ENCODE measurements around the gene KPNA4.
"Not testable (repeated sequence)": the region's sequence is repeated elsewhere in the genome, so short reads cannot be mapped to it uniquely, and the experiment has no call there.

KPNA4 gene, protein sequence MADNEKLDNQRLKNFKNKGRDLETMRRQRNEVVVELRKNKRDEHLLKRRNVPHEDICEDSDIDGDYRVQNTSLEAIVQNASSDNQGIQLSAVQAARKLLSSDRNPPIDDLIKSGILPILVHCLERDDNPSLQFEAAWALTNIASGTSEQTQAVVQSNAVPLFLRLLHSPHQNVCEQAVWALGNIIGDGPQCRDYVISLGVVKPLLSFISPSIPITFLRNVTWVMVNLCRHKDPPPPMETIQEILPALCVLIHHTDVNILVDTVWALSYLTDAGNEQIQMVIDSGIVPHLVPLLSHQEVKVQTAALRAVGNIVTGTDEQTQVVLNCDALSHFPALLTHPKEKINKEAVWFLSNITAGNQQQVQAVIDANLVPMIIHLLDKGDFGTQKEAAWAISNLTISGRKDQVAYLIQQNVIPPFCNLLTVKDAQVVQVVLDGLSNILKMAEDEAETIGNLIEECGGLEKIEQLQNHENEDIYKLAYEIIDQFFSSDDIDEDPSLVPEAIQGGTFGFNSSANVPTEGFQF

DNA sequence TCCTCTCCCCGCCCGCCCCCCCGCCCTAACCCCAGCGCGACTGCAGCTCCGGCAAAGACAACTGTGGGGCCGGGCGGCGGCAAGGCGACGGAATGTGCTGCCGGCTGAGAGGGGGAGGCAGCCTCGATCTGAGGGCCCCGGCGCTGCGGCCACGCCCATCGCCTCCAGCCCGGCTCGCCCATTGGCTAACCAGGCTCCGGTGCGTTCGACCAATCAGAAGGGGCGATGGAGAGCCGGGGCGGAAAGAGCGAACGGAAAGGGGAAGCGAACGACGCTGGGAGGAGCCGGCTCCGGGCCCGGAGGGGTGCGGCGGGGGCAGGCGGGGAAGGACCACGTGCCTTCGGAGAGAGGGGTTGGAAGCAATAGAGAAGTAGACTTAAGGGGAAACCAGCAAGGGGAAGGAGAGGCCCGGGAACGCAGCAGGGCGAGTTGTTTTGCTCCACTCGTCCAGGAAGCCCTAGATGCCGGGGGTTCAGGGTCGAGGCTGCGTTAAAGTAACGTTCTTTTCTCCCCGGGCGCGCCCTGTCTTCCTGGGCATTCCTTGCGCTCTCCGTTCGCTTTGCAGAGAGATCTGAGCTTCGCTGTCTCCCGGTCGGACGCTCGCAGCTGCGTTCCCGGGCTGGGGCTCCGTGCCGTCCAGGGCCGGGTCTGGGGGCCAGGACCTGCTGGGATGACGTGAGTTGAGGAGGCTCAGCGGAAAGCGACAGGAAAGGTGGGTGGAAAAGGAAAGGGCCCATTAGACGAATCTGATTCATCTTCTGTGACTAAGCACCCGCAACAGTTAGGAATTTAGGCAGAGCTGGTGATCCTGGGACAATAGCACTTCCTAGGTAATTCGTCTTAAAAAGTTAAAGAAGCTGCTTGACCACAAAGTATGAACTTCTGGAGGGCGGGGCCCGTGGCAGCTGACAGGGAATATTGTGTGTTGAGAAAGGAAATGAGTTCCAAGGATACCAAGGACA is at the start of gene KPNA4:
Gene KPNA4 (minus strand): TSS at position 130 of the 962 bp plus-strand sequence. CDS start 289 bp downstream, outside the sequence.
- DNase-seq = peak; percentile 96

DNA sequence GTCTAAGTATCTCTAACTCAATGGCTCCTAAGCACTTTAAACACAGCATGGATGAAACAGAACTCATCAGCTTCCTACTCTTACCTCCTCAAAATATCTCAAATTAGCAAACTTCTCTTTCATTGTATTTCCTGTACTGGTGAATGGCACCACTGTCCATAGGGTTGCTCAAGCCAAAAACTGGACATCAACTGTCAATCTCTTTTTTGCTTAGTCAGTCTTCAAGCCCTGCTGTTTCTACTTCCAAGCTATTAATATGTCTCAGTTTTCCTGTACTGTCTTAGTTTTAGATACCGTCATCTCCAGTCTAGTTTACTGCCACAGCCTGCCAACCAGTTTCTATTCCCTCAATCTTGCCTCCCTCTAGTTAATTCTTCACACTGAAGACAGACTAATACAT is 48.3 kb upstream of the KPNA4 start:
- DNase-seq = no peak

DNA sequence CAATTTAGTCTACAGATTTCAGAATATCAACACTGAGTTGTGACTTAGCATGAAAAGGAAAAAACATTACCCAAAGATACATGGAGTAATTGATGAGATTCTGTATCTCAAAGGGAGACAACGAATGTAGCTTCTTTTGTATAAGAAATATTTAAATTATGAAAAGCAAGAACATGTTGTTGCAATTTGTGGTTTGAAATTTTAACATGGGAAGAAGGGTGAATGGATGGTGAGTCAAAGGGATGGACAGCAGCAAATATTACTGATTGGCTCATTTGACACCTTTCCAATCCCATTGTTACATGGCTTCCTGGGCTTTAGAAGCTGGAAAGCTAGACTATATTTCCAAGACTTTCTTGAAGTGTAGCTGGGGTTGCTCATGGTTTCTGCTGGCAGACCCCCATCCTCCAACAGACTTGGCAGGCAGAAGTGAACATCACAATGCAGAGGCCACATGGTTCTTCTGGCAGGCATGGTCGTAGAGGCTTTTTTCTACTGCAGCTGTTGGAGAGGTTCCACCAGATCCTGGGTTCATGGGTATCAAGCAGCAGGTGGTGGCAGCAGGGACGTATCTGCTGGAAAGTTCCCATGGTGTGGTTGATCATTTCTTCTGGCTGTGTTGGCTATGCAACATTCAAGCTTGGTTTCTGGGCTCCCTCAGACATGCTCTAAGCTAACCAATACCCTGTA is 47.2 kb upstream of the KPNA4 start:
- DNase-seq = no peak

DNA sequence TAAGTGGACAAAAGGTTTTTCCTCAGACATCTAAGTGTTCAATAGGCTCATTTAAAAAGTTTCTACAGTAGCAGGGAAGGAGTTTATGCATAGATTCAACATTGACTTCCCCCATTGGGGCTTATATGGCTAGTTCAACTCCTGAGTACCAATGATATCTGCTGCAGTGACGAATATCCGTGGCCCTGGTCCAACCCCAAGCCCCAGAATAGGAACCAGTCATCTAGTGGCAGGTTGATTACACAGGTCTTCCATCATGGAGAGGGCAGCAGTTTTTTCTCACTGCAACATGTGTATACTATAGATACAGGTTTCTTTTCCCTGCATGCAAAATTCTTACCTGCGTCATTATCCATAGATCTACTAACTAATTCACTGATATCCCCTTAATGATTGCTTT is 45.8 kb upstream of the KPNA4 start:
- DNase-seq = no peak

DNA sequence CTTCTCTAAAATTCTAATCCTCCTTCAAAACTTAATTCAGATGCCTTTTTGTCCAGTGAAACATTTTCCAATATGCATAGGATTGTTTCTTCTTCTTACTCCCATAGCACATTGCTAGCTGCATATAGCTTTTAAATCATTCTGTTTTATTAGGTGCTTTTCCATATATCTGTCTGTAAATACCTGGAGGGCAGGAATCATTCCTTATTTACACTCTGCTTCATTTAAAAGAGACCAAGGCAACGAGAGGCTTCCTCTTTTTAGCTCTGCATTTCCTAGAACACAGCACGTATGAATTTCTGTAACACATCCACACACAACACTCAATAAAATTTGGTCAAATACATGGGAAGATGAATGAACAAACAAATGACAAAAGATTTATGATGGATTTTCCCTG is 43.5 kb upstream of the KPNA4 start:
- no peak for DNase-seq

DNA sequence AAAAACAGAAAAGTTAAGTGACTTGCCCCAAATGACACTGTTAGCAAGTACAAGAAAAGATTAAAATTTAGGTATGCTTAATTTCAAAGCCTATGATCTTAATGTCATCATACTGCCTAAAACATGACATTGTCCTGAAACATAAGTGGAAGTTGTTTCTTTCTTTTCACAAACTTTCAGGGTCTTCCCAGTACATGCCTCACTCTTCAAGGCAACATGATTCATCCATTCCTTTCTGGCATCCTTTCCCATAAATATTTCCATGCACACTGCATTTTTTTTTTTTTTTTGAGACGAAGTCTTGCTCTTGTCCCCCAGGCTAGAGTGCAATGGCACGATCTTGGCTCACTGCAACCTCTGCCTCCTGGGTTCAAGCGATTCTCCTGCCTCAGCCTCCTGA is 42.5 kb upstream of the KPNA4 start:
- no peak for DNase-seq

DNA sequence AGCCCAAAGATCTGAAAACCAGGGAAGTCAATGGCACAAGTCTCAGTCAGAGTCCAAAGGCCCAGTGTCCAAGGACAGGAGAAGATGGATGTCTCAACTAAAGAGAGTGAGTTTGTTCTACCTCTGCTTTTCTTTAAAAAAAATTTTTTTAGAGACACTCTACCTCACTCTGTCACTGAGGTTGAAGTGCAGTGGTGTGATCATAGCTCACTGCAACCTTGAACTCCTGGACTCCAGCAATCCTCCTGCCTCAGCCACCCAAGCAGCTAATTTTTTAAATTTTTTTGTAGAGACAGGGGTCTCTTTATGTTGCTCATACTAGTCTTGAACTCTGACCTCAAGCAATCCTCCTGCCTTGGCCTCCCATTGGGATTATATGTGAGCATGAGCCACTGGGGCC is 39.9 kb upstream of the KPNA4 start:
- no peak for DNase-seq

DNA sequence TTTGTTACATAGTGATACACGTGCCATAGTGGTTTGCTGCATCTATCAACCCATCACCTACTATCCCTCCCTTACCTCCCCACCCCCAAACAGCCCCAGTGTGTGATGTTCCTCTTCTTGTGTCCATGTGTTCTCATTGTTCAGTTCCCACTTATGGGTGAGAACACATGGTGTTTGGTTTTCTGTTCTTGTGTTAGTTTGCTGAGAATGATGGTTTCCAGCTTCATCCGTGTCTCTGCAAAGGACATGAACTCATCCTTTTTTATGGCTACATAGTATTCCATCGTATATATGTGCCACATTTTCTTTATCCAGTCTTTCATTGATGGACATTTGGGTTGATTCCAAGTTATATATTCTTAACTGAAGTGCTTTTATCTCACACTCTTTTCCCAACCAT is 38.5 kb upstream of the KPNA4 start:
- DNase-seq = not testable (repeated sequence)

DNA sequence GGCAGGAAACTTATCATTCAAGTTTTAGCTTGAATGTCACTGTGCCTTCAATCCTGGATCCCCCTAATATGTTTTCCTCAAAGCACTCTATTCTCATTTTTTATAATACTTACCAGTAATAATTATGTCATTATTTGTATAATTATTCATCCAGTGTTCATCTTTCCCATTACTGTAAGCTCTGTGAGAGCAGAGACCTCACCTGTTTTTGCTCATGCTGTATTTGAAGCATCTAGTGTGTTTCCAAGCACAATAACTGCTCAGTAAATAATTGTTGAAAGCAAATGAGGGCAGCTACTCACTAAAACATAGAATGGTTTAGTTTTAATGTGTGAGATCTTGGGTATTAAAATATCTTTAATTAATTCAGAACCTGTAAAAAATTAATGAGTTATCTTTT is 36.9 kb upstream of the KPNA4 start:
- DNase-seq = no peak

DNA sequence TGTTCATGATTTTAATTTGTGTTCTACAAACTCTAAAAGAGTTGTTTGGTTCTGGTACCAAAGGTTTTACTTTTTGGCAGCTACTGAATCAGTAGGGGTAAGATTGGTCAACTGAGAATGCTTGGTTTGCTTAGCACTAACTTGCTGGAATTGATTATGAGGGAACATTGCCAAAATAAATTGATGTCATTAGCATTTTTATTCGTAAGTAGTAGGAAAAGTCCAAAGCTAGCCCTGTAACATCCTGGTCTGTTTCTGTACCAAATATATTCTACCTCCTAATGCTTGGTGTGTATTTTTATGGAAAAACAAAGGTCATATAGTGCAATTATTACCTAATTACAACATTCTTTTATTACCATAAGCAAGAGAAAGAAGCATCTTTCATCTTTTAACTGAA is 35.9 kb upstream of the KPNA4 start:
- no peak for DNase-seq

DNA sequence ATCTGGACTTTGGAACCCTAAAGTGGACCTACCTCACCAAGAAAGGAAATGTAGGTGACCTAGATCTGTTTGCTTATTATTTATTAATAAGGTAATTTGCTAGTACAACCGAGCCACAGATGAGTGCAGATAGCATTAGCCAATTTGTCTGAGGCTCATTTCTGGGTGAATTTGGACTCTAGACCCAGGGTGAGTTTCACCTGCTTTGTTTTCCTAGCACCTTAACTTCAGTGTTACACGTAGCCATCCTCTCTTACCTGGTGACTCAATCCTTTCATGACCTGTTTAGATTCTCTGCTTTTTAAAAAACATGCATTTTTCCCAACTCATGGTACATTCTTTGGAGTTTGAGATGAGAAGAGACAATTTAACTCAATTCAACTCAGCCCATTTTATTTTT is 33.5 kb upstream of the KPNA4 start:
- no peak for DNase-seq

DNA sequence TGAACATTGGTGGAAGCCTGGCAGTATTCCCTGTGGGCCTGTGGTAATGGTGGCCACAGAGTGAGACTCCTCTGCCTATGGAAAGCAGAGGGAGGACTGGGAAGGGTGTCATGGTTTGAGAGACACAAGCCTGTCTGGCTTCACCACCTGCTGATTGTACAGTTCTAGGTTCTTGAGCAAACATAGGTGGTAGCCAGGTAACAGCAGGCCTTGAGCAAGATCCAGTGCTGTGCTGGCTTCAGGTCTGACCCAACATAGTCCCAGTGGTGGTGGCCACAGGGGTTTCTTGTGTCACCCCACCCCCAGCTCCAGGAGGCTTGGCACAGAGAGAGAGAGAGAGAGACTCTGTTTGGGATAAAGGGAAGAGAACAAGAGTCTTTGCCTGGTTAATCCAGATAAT is 22.7 kb upstream of the KPNA4 start:
- no peak for DNase-seq

DNA sequence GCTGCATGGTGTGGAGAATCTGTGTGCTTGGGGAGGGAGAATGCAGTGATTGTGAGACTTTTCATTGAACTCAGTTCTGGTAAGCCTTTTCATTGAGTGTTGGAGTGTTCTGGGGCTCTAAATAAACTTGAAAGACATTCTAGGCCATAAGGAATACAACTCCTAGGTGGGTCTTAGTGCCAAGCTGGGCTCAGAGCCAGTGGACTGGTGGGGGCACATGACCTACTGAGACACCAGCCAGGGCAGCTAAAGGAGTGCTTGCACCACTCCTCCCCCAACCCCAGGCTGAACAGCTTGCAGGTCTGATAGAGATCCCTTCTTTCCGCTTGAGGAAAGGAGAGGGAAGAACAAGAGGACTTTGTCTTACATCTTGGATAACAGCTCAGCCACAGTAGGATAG is 21.7 kb upstream of the KPNA4 start:
- DNase-seq = no peak

DNA sequence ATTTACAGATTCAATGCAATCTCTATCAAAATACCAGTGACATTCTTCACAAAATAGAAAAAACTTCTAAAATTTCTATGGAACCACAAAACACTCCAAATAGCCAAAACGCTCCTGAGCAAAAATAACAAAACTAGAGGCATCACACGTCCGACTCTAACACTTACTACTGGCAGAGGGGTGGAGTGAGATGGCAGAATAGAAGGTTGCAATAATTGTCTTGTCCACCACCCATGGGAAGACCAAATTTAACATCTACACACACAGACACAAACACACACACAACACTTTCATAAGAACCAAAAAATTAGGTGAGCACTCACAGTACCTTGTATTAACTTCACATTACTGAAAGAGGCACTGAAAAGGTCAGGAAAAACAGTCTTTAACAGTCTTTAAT is 21.3 kb upstream of the KPNA4 start:
- DNase-seq = no peak

DNA sequence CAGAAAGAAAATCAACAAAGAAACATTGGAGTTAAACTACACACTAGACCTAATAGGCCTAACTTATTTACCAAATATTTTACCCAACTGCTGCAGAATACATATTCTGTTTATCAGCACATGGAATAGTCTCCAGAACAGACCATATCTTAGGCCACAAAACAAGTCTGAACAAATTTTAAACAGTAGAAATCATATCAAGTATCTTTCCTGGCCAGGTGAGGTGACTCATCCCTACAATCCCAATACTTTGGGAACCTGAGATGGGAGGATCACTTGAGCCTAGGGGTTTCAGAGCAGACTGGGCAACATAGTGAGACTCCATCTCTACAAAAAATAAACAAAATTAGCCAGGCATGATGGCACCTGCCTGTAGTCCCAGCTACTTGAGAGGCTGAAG is 18.1 kb upstream of the KPNA4 start:
- no peak for DNase-seq

DNA sequence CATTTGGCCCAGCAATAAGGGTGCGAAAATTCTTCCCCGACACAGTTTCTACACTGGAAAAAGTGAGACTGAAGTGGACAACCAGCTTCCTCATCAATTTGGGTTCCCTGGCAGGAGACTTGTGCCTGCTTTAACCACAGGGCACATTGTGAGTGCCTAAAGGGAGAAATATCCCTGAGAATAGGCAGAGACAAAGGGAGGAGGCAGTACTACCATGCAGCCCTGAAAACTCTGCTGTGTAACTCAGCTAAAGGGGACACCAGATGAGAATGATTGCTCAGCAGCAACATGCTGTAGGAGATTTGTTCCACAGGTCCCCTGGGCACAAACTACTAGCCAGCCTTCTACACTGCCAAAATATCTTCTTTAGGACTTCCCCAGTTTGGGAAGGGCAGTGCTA is 15.6 kb upstream of the KPNA4 start:
- no peak for DNase-seq

DNA sequence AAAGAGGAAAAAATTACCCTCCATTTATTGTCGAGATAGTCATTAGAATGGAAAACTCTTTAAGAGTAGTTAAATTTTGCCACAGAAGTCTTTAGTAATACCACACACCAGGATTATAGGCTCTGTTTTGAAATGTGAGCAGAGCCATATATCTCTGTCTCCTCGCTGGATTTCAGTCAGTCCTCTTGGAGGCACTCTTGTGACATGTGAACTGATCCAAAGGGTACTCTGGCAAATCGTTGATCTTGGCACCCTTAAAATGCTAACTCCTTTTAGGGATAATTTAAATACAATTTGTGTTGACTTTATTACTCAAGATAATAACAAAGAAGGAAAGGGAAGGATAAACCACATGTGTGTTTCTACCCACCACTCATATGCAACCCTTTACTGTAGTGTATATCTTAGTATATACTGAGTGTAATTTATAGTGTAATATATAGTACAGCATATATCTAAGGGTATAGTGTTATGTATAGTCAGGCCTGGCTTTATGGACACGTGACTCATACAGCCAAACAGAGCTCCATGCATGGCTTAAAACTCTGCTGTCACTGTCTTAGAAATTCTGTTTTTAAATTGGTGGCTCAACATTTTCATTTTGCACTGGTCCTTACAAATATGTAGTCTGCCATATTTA is 12.3 kb upstream of the KPNA4 start:
- DNase-seq = no peak

DNA sequence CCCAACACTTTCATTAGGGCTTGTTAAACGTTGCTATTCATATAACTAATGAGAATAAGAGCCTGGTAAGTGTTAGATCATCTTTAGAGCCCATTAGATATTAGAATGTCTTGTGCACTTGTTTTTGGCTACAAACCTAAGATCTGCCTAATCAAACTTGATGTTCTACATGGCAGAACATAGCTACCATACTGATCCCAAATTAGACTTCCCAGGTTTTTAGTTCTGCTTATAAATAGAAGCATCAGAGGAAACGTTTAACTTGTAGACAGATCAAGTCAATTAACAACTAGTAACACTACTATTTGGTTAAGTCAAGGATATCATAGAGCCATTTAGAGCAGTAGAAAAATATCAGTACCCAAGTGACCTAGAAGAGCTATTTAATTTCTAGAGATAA is 11.7 kb upstream of the KPNA4 start:
- DNase-seq = no peak

DNA sequence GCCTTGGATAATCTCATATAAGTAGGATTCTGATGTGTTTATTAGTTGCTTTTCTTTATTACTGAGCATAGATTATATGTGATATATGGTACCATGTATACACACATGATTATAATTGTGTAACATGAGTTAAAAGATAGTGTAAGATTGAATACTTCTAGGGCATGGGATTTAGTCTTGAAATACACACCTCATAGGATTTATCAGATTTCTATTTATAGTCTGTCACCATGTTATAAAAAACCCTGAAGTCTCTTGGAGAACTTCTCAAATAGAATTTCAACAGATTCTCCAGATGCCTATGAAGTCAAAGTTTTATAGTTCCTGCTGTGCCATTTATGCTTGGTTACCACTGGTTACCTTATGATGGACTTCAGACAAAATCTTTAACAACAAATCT is 11.2 kb upstream of the KPNA4 start:
- DNase-seq = no peak

DNA sequence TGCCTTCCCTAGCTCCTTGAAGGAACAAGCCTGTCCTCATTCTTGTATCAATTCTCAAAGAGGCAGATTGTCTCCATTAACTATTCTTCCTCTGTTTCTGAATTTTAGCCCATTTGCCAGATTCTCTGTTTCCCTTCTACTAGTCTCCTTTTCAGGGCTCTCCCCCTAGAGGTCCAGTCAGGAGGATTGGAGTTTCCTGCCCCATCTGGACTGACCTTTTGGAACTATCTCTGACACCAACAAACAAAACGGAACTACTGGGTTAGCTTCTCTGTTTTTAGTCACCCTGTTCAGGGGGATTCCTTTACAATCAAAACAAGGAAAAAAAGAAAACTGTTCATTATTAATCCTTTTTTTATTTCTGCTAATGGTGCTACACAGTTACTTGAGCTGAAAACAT is 10.2 kb upstream of the KPNA4 start:
- DNase-seq = no peak

DNA sequence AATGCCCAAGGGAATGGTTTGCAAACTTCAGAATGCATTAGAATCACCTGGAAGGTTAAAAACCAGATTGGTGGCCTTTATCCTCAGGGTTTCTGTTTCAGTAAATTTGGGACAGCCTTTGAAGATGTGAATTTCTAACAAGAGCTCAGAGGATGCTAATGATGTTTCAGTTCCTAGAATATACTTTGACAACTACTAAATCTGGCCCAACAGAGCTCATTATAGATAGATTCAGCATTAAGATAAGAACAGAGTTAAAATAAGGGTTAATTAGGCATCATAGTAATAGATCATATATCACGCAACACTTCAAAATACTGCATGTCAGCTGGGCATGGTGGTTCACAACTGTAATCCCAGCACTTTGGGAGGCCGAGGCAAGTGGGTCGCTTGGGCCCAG is 9.3 kb upstream of the KPNA4 start:
- no peak for DNase-seq

DNA sequence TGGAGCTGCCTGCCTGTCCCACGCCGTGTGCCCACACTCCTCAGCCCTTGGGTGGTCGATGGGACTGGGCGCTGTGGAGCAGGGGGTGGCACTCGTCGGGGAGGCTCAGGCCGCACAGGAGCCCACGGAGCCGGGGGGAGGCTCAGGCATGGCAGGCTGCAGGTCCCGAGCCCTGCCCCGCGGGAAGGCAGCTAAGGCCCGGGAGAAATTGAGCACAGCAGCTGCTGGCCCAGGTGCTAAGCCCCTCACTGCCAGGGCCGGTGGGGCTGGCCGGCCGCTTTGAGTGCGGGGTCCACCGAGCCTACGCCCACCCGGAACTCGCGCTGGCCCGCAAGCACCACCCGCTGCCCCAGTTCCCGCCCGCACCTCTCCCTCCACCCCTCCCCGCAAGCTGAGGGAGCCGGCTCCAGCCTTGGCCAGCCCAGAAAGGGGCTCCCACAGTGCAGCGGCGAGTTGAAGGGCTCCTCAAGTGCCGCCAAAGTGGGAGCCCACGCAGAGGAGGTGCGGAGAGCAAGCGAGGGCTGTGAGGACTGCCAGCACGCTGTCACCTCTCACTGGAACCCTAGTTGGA is 8.7 kb upstream of the KPNA4 start:
- DNase-seq = not testable (repeated sequence)
